GM12872 (cell line): Measurements from ENCODE around the gene ESR2.

ENCODE experiments used
- TF ChIP-seq, protein P1 (sequence below): IDR thresholded peaks from 3 replicates; pipeline ENCODE4 v1.5.1; 2011; ENCODE audit warnings: low read depth, mild to moderate bottlenecking, low read length, moderate library complexity; ENCODE audit not compliant: insufficient read depth

Gene ESR2

DNA sequence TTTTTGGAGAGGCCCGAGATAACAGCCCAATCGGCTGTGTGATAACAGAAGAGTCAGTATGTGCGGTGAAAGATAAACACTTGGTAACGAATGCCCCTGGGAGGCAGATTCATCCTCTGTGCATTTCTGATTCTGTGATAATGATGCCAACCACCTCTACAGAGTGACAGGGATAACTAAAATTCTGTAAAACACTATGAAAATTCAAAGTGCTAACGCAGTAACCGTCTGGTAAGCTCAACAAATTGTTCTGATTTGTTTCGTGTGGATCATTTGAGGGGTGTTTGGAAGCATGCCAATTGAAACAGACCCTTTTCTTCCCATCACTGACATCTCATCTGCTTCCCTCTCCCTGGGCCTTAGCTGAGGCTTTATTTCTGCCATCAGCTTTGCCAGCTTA lies 76.3 kb downstream of the ESR2 start:
- TF ChIP-seq, protein P1, sequence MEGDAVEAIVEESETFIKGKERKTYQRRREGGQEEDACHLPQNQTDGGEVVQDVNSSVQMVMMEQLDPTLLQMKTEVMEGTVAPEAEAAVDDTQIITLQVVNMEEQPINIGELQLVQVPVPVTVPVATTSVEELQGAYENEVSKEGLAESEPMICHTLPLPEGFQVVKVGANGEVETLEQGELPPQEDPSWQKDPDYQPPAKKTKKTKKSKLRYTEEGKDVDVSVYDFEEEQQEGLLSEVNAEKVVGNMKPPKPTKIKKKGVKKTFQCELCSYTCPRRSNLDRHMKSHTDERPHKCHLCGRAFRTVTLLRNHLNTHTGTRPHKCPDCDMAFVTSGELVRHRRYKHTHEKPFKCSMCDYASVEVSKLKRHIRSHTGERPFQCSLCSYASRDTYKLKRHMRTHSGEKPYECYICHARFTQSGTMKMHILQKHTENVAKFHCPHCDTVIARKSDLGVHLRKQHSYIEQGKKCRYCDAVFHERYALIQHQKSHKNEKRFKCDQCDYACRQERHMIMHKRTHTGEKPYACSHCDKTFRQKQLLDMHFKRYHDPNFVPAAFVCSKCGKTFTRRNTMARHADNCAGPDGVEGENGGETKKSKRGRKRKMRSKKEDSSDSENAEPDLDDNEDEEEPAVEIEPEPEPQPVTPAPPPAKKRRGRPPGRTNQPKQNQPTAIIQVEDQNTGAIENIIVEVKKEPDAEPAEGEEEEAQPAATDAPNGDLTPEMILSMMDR: no peak

DNA sequence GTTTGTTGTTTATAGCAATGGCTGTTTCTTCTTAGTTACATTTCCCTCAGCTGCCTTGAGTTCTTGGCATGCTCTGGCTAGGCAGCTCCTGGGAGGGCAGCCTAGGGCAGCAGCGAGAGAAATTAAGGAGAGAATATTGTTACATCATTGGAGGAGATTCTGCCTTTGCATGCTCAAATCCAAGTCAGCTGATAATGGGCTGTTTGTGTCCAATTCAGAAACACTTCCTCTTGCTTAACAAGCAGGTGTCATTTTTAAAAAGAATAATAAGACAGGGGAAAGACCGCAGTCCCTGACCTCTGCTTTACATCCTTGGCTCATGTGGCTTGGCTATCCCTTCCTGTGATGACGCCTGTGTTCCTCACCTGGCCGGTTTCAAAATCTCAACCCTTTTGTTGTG lies 76.9 kb downstream of the ESR2 start:
- TF ChIP-seq, protein P1: no peak

DNA sequence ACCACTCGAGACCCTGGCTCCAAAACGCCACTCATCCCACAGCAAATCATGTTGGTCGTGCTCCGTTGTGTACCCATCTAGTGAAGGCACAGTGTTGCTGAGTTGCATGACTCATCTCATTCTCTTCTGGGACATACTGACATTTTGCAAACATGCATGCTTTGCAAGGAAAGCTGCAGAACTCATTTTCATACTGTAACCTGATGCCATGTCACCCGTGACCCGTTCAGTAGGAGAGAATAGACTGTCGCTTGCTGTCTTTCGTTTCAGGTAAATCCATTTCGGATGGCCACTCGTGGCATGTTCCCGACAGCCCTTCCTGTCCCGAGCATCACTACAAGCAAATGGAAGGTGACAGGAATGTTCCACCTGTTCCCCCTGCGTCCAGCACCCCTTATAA lies 78.2 kb downstream of the ESR2 start:
- TF ChIP-seq, protein P1: no peak

DNA sequence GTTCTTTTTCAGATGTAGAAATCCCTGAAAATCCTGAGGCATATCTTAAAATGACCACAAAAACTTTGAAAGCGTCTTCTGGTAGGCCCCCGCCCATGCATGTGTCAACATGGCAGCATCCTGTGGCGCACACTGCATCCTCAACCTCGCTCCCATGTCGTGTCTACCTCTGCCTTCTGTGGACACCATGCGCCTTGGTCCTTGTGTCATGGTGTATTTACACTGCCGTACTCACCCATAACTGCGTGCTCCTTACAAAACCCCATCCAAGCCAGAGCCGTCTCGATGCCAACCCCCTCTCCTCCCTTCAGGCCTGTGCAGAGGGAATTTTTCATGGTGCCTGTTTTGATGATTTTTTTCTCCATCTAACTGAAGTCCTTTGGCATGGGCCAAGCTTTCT lies 78.9 kb downstream of the ESR2 start:
- TF ChIP-seq, protein P1: no peak

DNA sequence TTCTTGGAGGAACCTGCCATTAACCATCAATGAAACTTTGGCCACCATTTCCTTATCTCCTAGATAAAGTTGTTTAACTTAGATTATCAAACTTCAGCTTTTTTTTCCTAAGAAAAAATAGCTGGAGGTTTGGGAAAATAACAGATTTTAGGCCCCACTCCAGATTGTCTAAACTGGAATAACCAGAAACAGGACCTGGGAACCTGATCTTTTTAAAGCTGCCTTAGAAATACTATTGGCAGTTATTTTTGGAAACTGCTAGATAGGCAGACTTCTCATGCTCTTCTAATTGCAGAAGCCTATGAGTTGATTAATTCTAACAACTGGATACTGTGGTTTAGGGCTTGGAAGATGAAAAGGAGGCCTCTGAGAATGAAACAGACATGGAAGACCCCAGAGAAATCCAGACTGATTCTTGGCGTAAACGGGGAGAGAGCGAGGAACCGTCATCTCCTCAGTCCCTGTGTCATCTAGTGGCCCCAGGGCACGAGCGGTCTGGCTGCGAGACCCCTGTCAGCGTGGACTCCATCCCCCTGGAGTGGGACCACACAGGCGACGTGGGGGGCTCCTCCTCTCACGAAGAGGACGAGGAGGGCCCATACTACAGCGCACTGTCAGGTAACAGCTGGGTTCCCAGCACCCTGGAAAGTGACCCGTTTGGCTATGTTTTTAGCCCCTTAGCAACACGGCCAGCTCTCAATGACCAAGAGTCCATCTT lies 80.2 kb downstream of the ESR2 start:
- TF ChIP-seq, protein P1: no peak

DNA sequence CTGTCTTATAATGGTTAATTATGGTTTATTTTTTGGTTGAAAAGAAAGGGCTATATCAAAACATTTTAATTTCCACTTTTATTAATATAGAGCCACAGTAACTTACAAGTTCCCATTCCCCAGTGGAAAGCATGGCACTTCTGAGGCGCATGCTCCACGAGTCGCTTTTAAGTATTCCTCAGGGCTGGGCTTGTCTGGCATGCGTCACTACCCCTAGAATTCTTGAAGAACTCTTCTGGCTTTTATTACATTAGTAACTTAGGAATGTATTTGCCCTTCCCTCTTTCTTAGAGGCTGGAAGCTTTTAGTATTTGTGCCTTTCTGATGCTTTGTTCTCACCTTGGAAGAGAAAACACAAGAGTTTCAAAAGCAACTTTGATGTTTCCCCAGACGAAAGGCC lies 81.1 kb downstream of the ESR2 start:
- TF ChIP-seq, protein P1: no peak

DNA sequence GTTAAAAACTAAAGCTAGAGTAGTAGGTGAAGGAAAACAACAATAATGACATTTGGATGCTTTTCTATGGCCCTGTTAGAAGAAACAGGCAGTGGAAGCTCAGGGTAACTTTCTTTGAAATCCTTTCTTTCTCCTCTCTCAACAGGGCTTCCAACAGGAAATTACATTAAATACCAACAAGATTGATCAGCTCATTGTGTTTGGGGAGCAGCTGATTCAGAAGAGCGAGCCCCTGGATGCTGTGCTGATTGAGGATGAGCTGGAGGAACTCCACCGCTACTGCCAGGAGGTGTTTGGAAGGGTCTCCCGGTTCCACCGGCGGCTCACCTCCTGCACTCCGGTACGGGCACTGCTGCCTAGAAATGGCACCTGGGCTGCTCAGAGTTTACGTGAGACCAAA lies 81.5 kb downstream of the ESR2 start:
- TF ChIP-seq, protein P1: no peak

DNA sequence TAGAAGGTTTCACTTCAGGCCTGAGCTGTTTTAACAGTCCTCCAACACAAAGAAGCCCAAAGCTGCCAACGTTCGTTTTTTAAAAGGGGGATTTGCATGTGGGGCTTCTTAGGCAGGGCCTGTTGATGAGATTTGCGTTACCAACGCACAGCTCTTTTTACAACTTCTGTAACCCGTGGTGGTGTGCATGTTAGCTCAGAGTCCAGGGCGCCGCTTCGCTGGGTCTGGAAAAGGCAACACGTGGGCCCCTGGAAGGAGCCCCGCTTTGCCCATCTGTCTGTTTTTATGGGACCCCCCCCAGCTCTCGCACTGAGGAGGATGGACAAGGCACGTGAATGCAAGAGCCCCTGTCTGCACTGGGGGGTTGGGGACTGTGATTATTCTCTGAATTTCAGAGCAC lies 84.0 kb downstream of the ESR2 start:
- TF ChIP-seq, protein P1: no peak
